ENCODE data around the gene GPR3.

GRCh38 chr1:27394282-27394658 is 1.8 kb downstream of the GPR3 start:
- TF ChIP-seq CTCF (IDR thresholded peaks at IDR 0.05) (no peak), POLR2A (IDR thresholded peaks at IDR 0.05) (no peak)
